Hematopoietic multipotent progenitor cell treated with erythropoietin and hydrocortisone succinate and interleukin-3 and kit ligand, for 15 days (in vitro differentiated cells): Measurements from ENCODE around the gene MED17.
"Not testable (repeated sequence)": the region's sequence is repeated elsewhere in the genome, so short reads cannot be mapped to it uniquely, and the experiment has no call there.

ENCODE experiments used
- DNase-seq: peaks from one replicate; pipeline ENCODE4 v3.0.0-alpha.2; 2015; ENCODE audit warnings: low spot score

Gene MED17

GRCh38 chr11:93784145-93784934 lies at the start of gene MED17:
Gene MED17, plus strand, starts transcription at chr11:93784282. Its CDS starts 232 bp downstream, at chr11:93784514.
- DNase-seq: peak; percentile 90

GRCh38 chr11:93734427-93735222 lies 49.5 kb upstream of the MED17 start:
- no peak for DNase-seq

- DNase-seq: no peak
These were observed 48.5 kb upstream of the MED17 start for GRCh38 chr11:93735627-93736026.

GRCh38 chr11:93736129-93736528 lies 48.0 kb upstream of the MED17 start:
- no peak for DNase-seq

- peak; percentile 31 for DNase-seq
These were observed 46.0 kb upstream of the MED17 start for GRCh38 chr11:93737904-93738612.

GRCh38 chr11:93738647-93739081 lies 45.4 kb upstream of the MED17 start:
- DNase-seq: no peak

- peak; percentile 45 for DNase-seq
These were observed 43.9 kb upstream of the MED17 start for GRCh38 chr11:93740031-93740729.

- DNase-seq: peak; percentile 54
These were observed 43.4 kb upstream of the MED17 start for GRCh38 chr11:93740730-93741093.

- peak; percentile 99 for DNase-seq
These were observed 42.8 kb upstream of the MED17 start, which contains the start of the genes C11orf54 and TAF1D for GRCh38 chr11:93741094-93741881. Gene C11orf54, plus strand, starts transcription at chr11:93741672. Its CDS starts 5,722 bp downstream, at chr11:93747394. Gene TAF1D, minus strand, starts transcription at chr11:93741495. Its CDS starts 2,191 bp downstream, at chr11:93739304.

- no peak for DNase-seq
These were observed 42.2 kb upstream of the MED17 start for GRCh38 chr11:93741882-93742226.

GRCh38 chr11:93743291-93743690 lies 40.8 kb upstream of the MED17 start:
- no peak for DNase-seq

- DNase-seq: no peak
These were observed 39.4 kb upstream of the MED17 start for GRCh38 chr11:93744669-93745004.

GRCh38 chr11:93745005-93745755 lies 38.9 kb upstream of the MED17 start:
- not testable (repeated sequence) for DNase-seq

- no peak for DNase-seq
These were observed 38.0 kb upstream of the MED17 start for GRCh38 chr11:93746101-93746500.

GRCh38 chr11:93747122-93747521 lies 37.0 kb upstream of the MED17 start:
- no peak for DNase-seq

- DNase-seq: no peak
These were observed 33.1 kb upstream of the MED17 start for GRCh38 chr11:93751001-93751400.

- no peak for DNase-seq
These were observed 30.8 kb upstream of the MED17 start for GRCh38 chr11:93753241-93753640.

GRCh38 chr11:93756748-93757147 lies 27.3 kb upstream of the MED17 start:
- DNase-seq: no peak

- DNase-seq: no peak
These were observed 26.8 kb upstream of the MED17 start for GRCh38 chr11:93757301-93757700.
